HG02981 (cell line): ENCODE data around the gene PDSS1.
A peak's percentile ranks its signal among the peaks of the same experiment; 100 is the strongest.

Experiments used
- ATAC-seq: cut with Tn5 transposase; IDR thresholded peaks from one replicate; pipeline ENCODE4 v1.9.1; 2021; ENCODE audit warnings: mild to moderate bottlenecking, moderate library complexity; ENCODE audit not compliant: unreplicated experiment

The PDSS1 gene

GRCh38 chr10:26698909-26699308 lies 1.4 kb downstream of the PDSS1 start:
- no peak for ATAC-seq

GRCh38 chr10:26699631-26700030 lies 2.1 kb downstream of the PDSS1 start:
- no peak for ATAC-seq

- ATAC-seq: no peak
Measured at GRCh38 chr10:26700884-26701630, 3.6 kb downstream of the PDSS1 start.

- no peak for ATAC-seq
Measured at GRCh38 chr10:26703096-26703495, 5.6 kb downstream of the PDSS1 start.

- no peak for ATAC-seq
Measured at GRCh38 chr10:26703974-26704373, 6.5 kb downstream of the PDSS1 start.

- ATAC-seq: no peak
Measured at GRCh38 chr10:26706206-26706605, 8.7 kb downstream of the PDSS1 start.

- no peak for ATAC-seq
Measured at GRCh38 chr10:26706936-26707335, 9.4 kb downstream of the PDSS1 start.

- no peak for ATAC-seq
Measured at GRCh38 chr10:26711324-26711723, 13.8 kb downstream of the PDSS1 start.

GRCh38 chr10:26714415-26715136 lies 17.1 kb downstream of the PDSS1 start:
- no peak for ATAC-seq

- ATAC-seq: no peak
Measured at GRCh38 chr10:26715137-26715487, 17.6 kb downstream of the PDSS1 start.

- no peak for ATAC-seq
Measured at GRCh38 chr10:26717476-26717875, 20.0 kb downstream of the PDSS1 start.

- no peak for ATAC-seq
Measured at GRCh38 chr10:26721561-26721960, 24.1 kb downstream of the PDSS1 start.

- ATAC-seq: no peak
Measured at GRCh38 chr10:26723016-26723415, 25.5 kb downstream of the PDSS1 start.

- no peak for ATAC-seq
Measured at GRCh38 chr10:26725837-26726727, 28.6 kb downstream of the PDSS1 start.

- ATAC-seq: no peak
Measured at GRCh38 chr10:26727005-26727404, 29.5 kb downstream of the PDSS1 start.

GRCh38 chr10:26728957-26729356 lies 31.5 kb downstream of the PDSS1 start:
- no peak for ATAC-seq

GRCh38 chr10:26729395-26729794 lies 31.9 kb downstream of the PDSS1 start:
- ATAC-seq: no peak

GRCh38 chr10:26730552-26730951 lies 33.1 kb downstream of the PDSS1 start:
- ATAC-seq: no peak

GRCh38 chr10:26733750-26734568 lies 36.5 kb downstream of the PDSS1 start:
- ATAC-seq: no peak

- no peak for ATAC-seq
Measured at GRCh38 chr10:26735435-26735834, 37.9 kb downstream of the PDSS1 start.

- ATAC-seq: peak; percentile 77
Measured at GRCh38 chr10:26737730-26738129, 40.2 kb downstream of the PDSS1 start.
